HG02973 (cell line): ENCODE measurements around the gene TGM5.

ENCODE experiments used
- ATAC-seq: cut with Tn5 transposase; IDR thresholded peaks from one replicate; pipeline ENCODE4 v1.9.1; 2021; ENCODE audit warnings: moderate library complexity; ENCODE audit not compliant: unreplicated experiment

TGM5 gene

DNA sequence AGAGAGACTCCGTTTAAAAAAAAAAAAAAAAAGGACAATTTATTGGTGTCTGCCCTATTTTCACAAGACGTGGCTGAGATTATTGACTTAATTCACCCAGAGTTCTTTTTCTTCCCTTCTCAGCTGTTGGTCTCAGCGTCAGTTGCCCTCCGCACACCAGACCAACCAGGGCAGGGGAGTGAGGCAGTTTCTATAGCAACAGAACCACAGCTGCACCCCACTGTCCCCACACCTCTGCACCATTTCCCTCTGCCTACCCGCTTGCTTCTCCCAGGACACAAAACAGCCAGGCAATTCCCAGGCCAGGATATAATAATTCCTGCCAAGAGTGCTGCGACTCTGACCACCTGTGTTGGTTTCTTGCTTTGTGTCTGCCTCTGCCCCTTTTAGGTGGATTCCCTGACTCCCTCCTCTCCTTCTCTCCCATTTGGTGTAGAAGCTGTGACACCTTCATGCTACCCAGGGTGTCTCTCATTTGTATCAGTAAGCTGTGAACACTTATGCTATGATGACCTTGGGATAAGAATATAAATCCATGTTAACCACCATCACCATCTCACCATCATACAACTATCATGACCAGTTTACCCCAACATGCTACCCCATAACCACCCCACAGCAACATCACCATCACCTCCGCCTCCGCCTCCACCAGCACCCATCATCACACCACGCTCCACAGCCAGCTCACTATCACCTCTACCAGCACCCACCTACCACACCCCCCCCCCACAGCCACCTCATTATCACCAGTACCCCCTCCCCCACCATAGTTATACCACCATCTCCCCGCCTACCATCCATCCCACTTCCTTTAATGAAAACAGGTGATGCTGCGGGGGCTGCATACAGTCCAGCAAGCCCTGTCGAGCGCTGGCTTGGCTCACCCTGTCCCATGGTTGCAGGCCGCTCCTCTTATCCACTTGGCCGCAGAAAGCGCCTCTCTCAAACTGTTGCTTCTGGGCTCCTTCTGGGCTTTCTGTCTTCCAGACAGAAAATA lies 46.5 kb downstream of the TGM5 start:
- no peak for ATAC-seq

DNA sequence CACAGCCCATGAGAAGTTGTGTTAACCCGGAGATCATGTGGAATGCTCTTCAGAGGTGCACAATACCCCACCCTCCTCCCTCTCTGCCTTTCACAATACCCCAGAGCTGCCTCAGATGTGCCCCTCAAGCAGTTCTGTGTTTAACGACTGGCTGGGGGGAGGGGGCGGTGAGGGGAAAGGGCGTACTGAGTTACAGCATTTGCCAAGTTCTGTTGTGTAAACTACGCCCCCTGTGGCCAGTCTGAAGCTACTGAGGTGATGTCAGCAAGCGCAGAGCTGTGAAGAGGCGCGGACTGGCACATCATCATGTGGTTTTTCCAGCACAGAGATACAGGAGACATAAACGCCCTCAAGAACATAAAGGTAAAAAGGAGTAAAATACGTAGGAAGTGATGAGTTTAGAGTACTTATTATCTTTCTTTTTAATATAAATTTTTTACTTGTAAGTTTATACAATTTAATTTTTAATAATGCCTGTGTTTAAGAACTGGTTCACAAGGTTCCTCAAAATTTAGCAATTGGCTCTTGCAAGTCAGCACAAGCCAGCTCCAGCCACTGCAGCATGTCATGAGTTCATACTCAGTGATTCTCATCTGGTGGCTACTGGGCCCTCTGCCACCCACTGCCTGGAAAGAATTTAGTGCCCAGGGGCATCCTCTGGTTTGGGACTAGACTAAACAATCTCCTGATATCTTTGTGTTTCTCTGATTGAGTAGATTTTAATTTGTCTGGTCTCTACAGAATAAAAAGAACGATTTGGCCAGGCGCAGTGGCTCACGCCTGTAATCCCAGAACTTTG lies 47.6 kb downstream of the TGM5 start:
- no peak for ATAC-seq

DNA sequence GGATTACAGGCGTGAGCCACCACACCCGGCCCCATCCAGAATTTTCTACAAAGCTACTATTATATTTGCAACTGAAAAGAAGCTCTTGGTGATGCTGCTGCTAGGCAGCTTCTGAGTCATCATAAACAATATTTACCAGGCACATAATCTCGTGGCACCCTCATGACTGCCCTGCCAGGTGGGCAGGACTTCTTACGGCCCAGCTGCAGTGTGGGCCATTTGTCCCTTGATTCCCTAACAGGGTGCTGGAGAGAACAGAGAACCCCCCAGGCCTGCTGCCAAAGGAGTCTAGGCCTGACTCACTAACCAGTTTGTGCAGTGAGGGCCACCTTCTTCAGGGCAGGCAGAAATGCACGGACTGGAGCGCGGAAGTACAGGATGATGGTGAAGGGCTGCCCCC lies 50.8 kb downstream of the TGM5 start:
- ATAC-seq = no peak

DNA sequence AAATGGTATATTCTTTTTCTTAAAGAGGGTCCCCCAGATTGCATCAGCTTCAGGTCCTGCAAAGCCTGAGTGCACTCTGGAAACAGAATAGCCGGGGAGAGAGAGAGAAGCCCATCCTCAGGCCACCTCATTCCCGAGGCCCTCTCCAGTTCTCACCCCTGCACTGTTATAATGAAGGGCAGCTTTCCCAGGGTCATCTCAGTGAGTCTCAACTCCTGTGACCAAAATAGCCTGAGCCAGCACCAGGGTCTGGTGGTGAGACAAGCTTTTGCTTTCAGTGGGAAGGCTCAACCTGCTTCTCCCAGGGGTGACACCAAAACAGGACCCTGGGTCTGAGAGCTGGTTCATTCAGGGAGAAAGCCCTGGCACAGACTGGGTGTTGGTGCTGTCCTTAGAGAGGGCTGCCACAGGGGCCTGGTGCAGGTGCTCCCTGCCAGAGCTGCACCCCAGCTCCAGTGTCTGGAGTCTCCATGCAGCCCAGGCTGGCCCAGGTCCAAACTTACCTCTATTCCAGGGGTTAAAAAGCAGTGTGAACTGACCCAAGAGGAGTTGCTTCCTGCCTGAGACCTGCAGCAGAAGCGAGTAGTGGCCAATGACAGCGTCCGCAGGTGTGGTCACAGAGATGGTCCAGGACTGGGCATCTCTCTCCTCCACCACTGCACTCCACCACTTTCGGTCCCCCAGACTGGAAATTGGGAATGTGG lies 52.0 kb downstream of the TGM5 start:
- ATAC-seq = no peak

DNA sequence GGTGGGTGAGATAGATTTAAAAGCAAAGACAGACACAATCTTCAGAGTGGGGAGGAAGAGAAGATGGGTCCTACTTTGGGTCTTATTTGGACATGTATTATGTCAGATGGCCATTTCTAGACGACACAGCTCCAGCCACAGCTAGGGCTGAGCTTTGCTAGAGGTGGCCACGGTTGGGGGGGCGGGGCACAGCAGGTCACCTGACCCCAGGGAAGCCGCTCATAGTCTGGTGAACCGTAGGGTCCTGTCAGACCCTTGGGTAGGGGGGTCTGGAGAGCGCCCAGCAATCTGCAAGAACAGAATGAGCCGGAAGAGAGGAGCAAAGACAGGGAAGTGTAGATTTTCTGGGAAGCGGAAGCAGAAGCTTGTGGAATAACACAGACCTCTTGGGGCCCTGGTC lies 52.6 kb downstream of the TGM5 start:
- no peak for ATAC-seq

DNA sequence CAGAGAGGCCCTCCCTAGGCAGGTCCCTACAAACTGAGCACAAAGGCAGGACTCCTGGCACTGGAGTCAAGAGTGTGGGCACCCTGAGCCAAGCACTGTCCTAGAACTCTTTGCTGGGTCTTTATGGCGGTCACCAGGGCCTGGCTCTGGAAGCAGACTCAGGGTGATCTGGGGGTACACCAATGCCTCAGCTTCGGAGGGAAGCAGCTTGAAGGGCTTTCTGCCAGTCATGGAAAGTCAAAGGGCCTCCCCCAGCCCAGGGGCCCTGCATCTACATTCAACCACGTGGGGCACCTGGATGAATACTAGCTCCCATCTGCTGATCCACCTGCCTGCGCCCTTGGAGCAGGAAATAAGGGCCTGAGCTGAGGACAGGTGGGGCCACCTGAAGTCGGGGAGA lies 53.3 kb downstream of the TGM5 start:
- no peak for ATAC-seq

DNA sequence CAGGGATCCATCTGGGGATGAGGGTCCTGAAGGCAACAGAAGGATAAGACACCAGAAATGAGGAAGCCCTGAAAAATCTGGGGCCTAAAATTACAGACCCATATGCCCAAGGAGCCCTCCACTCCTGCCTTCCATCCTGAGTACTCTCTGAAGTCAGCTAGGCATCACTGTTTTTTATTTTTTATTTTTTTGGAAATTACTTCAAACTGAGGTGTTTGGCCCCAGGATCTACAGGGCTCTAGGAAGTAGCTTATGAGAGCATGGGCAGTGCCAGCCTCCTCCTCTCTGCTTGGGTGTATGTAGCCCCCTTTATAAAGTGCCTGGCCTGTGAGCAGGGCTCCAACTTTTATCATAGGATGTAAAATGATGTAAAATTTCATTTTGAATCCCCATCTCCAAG lies 53.8 kb downstream of the TGM5 start:
- ATAC-seq = no peak

DNA sequence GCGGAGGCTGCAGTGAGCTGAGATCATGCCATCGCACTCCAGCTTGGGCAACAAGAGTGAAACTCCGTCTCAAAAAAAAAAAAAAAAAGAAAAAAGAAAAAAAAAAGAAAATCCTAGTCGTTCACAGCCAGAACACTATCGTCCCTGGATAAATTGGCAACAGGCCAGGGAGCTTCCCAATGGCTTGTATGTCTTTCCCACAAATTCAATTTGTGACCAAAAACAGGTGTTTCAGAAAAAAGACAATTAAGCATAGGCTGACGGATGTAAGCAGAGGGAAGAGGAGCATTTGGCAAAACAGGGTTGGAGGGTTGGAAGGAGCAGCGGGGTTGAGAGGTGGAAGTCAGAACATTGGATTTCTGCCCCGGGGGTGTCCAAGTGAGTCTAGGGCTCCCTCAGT lies 54.4 kb downstream of the TGM5 start:
- no peak for ATAC-seq

DNA sequence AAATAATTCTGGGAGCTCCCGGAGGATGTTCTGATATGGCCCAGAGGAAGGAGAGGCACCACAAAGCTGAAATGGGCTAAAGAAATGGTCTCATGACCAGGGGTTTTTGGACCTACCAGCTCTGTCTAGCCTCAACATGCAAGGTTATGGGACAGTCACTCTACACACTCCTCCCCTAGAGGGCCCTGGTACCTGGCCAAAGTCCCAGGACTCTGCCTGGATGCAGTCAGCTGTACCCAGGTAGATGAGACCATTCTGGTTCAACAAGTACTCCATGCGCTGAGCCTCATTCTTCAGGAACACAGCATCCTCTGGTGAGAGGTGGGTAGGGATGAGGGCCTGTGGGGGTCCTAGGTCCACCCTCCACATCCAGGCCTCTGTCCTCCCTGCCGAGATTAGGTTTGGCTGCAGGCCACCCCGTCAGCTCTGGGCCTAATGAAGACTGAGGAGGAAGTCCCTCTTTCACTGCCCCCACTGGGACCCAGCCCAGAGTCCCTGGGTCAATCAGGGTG lies 55.4 kb downstream of the TGM5 start:
- no peak for ATAC-seq

DNA sequence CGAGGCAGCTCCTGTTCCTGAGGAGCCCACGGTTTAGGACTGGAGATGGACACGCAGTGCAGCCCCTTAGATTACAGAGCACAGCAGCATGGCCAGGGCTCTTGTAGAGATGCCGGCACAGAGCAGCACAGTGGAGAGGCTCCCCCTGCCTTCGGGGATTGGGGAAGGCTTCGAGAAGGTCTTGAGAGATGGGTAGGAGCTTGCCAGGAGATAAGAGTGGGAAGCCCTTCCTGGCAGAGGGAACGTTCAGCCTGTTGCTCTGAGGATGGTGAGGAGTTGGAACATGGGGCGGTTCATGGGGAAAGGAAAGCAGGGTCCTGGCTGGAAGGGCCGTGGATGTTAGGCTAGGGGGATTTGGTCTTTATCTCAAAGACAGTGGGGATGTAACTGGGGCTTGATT lies 55.9 kb downstream of the TGM5 start:
- no peak for ATAC-seq

DNA sequence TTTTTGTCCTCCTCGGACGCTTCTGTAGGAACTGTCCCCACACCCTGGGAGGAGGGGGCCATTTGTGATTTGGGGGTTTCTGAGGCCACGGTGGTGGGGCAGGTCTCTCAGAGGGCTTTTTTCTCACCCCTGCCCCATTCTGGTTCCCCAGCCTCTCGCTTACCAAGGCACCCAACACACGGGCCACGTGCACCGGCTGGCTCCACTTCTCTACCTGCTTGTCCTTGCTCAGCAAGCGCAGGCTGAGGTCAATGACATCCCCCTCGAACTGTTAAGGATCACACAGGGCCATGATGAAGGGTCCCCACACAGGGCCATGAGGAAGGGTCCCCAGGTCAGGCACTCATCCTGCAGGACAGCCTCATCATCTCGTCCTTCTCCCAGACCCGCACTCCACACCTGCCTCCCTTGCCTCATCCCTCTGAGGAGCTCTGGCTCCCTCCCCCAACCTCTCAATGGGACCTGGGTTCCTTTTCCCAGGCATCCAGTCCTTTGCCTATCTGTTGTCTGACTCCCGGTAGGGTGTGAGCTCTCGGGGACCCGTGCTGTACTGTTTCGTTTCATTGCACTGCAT lies 56.5 kb downstream of the TGM5 start:
- ATAC-seq = no peak

DNA sequence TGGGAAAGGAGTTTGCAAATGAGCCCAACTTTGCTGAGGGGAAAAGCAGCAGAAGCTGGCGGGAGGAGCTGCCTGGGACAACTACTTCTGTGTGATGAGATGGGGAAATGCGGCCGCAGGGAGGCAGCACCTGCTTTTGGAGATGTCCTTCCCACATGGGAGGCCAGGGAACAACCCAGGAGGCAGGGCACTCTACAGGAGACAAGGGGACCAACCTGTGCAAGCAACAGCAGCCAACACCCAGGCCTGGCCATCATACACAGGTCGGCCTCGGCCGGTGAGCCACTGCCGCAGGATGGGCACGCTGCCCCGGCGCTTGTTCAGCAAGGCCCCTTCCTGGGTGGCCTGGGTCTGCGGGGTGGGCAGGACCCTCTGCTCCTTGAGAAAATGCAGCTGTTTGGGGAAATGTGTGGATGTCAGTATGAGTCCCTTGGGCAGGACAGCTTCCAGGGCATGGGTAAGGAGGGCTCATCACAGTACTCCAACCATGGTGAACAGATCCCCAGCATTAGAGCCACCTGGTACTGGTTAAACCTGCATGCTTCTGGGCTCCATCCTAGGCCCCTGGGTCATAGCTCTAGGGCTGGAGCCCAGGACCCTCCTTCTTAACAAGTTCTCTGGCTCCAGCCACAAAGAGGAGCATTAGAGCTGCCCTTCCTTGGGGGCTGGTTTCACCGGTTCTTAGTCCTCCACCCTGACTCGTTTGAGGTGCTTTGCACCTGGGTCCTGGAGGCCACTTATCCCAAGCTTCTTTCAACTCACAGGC lies 57.5 kb downstream of the TGM5 start:
- ATAC-seq = no peak

DNA sequence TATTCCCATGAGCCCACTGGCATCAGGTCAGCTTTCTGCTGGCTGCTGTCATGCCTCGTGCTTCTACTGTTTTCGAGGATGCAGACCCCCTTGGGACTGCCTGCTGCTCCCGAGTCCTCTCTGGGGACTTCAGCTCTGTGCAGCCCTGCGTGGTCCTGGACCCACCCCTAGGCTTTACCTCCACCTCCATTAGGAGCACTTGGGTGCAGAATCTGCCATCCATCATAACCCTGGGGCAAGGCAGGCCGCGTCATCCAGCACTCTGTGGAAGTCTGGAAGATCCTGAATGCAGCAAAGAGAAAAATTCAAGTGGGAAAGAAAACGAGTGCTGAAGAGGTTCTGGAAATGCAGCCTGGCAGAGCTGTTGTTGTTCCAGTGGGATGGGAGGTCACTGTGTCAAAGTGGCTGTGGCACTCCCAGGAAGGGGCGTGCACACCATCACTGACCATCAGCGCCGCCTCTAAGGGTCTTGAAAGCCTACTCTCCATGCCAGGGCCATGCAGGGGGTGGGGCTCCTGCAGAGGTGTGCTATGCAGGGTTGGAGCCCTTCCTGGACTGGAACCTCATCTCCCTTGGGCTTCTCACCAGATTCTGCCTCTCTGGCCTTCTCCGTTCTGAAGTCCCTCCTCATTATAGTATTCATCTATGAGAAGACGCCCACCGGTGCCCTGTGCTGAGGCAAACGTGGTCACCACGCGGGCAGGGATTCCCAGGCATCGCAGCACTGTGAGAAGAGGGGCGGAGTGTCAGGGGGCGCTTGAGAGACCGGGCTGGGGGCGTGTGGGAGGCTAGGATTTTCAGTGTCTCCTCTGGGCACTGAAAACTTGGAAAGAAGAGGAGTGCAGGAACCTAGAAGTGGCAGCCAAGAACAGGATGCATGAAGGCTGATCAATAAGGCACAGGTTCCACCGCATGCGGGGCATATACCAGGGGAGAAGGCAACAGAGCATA lies 58.4 kb downstream of the TGM5 start:
- ATAC-seq = no peak

DNA sequence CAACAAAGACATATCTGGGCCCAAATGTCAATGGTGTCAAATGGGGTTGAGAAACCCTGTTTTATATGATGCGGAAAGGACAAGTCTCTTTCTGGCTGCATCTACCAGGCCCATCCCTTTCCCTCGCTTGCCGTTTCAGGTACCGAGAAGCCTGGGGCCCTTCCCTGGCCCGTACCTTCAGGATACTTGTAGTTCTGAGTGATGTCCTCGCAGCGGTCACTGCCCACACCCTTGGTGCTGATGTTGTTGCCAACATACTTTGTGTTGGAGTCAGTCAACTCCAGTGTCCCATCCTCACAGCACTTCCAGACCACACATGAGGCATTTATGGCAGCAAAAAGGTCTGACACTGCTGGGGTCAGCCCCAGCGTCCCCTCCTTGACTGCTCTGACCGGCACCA lies 59.7 kb downstream of the TGM5 start:
- ATAC-seq = no peak

DNA sequence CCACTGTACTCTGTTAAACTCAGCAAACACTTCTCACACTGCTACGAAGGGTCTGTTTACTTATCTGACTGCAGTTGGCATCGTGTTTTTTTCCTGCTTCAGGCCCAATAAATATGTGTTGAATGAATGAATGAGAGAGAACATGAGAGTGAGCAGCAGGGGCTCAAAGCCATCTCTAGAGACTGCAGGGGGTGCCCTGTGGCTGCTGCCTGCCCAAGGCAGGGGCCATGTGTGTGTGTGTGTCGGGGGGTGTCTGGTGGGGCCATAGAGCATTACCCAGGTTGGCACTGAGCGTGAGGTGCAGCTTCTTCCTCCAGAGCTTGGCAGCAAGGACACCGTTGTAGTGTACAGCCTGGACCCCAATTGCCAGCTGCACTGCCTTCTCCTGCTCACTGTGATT lies 60.7 kb downstream of the TGM5 start:
- no peak for ATAC-seq

DNA sequence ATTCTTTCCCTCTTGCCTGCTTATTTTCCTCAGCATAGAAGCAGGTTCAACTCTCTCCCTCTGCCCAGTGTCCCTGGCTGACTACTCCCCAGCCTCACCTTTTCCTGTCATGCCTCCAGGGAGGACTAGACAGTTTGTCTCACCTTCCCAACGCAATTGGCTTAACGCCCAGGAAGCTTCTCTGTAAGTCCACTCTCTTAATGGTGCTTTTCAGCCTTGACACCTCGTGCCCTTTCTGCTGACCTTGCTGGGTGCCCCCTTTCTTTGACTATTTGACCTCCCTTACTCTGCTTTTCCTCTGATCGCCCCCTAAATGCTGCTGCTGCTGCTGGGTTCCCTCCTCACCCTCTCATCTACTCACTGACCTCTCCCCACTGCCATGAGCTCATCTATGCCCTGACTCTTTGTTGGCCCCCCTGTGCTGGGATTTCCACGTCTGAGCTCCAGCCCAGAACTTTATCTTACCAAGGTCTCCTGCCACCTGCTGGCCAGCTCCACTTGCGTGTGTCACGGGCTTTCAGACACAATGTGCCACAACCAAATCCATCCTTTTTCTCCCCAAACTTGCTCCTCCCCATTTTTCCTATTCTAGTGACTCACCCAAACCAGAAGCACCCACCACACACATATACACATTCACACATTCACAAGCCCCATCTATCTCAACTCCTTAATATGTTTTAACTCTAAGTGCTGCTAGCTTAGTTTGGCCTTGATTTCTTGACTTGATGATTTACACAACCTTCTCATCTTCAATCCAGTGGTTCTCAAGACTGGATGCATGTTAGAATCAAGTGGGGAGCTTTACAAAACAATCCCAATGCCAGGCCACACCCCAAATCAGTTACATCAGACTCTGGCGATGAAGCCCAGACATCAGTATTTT lies 62.5 kb downstream of the TGM5 start:
- no peak for ATAC-seq

DNA sequence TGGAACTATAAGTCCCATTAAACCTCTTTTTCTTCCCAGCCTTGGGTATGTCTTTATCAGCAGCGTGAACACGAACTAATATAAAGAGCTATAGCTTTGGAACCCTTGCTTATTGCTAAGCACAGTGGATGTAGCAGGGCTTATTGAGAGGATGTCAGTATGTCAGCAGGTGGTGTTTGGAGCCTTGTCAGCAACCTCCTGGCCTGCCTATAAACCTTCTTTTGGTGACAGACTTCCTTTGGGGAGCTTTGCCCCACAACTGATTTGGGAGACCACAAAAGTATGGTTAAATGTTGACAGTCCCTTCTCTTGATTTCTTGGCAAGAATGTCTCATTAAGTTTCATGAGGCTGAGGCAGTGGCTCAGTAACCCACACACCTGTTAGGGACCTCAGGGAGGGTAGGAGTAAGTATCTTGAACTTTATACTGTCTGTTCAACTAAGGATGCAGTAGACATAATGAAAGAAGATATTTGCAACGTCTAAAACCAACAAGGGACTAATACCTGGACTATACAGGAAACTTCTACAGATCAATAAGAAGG lies 66.7 kb downstream of the TGM5 start:
- no peak for ATAC-seq

DNA sequence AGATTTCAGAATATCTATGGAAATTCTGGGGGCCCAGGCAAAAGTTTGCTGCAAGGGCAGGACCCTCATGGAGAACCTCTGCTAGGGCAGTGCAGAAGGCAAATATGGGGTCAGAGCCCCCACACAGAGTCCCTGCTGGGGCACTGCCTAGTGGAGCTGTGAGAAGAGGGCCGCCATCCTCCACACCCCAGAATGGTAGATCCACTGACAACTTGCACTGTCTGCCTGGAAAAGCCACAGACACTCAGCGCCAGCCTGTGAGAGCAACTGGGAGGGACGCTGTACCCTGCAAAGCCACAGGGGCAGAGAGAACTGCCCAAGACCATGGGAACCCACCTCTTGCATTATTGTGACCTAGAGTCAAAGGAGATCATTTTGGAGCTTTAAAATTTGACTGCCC lies 67.7 kb downstream of the TGM5 start:
- no peak for ATAC-seq
